GM12875 (cell line): ENCODE measurements around the gene ARHGAP4.

Experiments
- H3K4me3 ChIP-seq: one replicate; pipeline ENCODE4 v1.5.1; 2011; ENCODE audit warnings: low read depth, low read length, control low read depth
- CTCF ChIP-seq: IDR thresholded peaks from 2 replicates; pipeline ENCODE4 v1.5.1; 2011; ENCODE audit warnings: low read depth, mild to moderate bottlenecking, control low read depth, inconsistent platforms, low read length, moderate library complexity, borderline replicate concordance; ENCODE audit not compliant: insufficient read depth

The ARHGAP4 gene

GRCh38 chrX:153863251-153863991, 62.6 kb downstream of the ARHGAP4 start:
- H3K4me3 ChIP-seq: no peak overlapping the region
- TF ChIP-seq CTCF: no peak

GRCh38 chrX:153862369-153863250, 63.5 kb downstream of the ARHGAP4 start:
- H3K4me3 ChIP-seq: no peak overlapping the region
- TF ChIP-seq CTCF: no peak

GRCh38 chrX:153861733-153862310, 64.2 kb downstream of the ARHGAP4 start:
- TF ChIP-seq CTCF: no peak
- no peak overlapping the region for H3K4me3 ChIP-seq

GRCh38 chrX:153861151-153861550, 64.9 kb downstream of the ARHGAP4 start:
- no peak overlapping the region for H3K4me3 ChIP-seq
- no peak for TF ChIP-seq CTCF
